ENCODE measurements around the gene CNKSR3.

Gene CNKSR3

GRCh38 chr6:154352898-154353585 lies 157.4 kb downstream of the CNKSR3 start:
- no peak for TF ChIP-seq EZH2 (IDR thresholded peaks at IDR 0.05; ENCODE audit: borderline replicate concordance, low read depth, low read length, severe bottlenecking)
- TF ChIP-seq CTCF (IDR thresholded peaks at IDR 0.05; ENCODE audit: borderline replicate concordance, extremely low read depth, low read length, poor library complexity, severe bottlenecking): no peak
- no peaks in the 10 kb centered on the region for H3K9me3 ChIP-seq (ENCODE audit: insufficient read depth, low read length, severe bottlenecking)
- no peak overlapping the region for H3K4me3 ChIP-seq (ENCODE audit: low read depth in 1 of 2, low read length in 2 of 2)
- no peak overlapping the region for H2AFZ ChIP-seq (ENCODE audit: low read depth, low read length)
- H3K27me3 ChIP-seq (ENCODE audit: insufficient read depth, low read length, poor library complexity): no peaks in the 10 kb centered on the region
- H3K4me1 ChIP-seq (ENCODE audit: insufficient read depth, low read length): no peaks in the 10 kb centered on the region
- H3K36me3 ChIP-seq (ENCODE audit: insufficient read depth, low read length): no peaks in the 10 kb centered on the region
- no peaks in the 10 kb centered on the region for H4K20me1 ChIP-seq (ENCODE audit: insufficient read depth, low read length)
- no peak overlapping the region for H3K4me2 ChIP-seq (ENCODE audit: insufficient read depth, low read length)
- no peaks in the 10 kb centered on the region for H3K79me2 ChIP-seq (ENCODE audit: insufficient read depth, low read length)
- H3K27ac ChIP-seq (ENCODE audit: low read length): no peak overlapping the region
- no peak for DNase-seq
- H3K9ac ChIP-seq (ENCODE audit: low read depth, low read length): no peak overlapping the region
- no peak for ATAC-seq (ENCODE audit: insufficient read depth, low read depth)

GRCh38 chr6:154350293-154350692 lies 160.2 kb downstream of the CNKSR3 start:
- no peak overlapping the region for H2AFZ ChIP-seq (ENCODE audit: low read depth, low read length)
- H3K27ac ChIP-seq (ENCODE audit: low read length): no peak overlapping the region
- H3K4me2 ChIP-seq (ENCODE audit: insufficient read depth, low read length): no peak overlapping the region
- ATAC-seq (ENCODE audit: insufficient read depth, low read depth) (no peak), DNase-seq (no peak)
- H4K20me1 ChIP-seq (ENCODE audit: insufficient read depth, low read length): no peaks in the 10 kb centered on the region
- no peaks in the 10 kb centered on the region for H3K9me3 ChIP-seq (ENCODE audit: insufficient read depth, low read length, severe bottlenecking)
- H3K4me1 ChIP-seq (ENCODE audit: insufficient read depth, low read length): no peaks in the 10 kb centered on the region
- no peak overlapping the region for H3K4me3 ChIP-seq (ENCODE audit: low read depth in 1 of 2, low read length in 2 of 2)
- TF ChIP-seq EZH2 (IDR thresholded peaks at IDR 0.05; ENCODE audit: borderline replicate concordance, low read depth, low read length, severe bottlenecking) (no peak), CTCF (IDR thresholded peaks at IDR 0.05; ENCODE audit: borderline replicate concordance, extremely low read depth, low read length, poor library complexity, severe bottlenecking) (no peak)
- no peaks in the 10 kb centered on the region for H3K27me3 ChIP-seq (ENCODE audit: insufficient read depth, low read length, poor library complexity)
- no peaks in the 10 kb centered on the region for H3K79me2 ChIP-seq (ENCODE audit: insufficient read depth, low read length)
- no peaks in the 10 kb centered on the region for H3K36me3 ChIP-seq (ENCODE audit: insufficient read depth, low read length)
- no peak overlapping the region for H3K9ac ChIP-seq (ENCODE audit: low read depth, low read length)

GRCh38 chr6:154347981-154348380 lies 162.5 kb downstream of the CNKSR3 start:
- Histone ChIP-seq H3K27ac (ENCODE audit: low read length) (no peak overlapping the region), H3K9me3 (ENCODE audit: insufficient read depth, low read length, severe bottlenecking) (no peaks in the 10 kb centered on the region), H3K4me3 (ENCODE audit: low read depth in 1 of 2, low read length in 2 of 2) (no peak overlapping the region), H3K36me3 (ENCODE audit: insufficient read depth, low read length) (no peaks in the 10 kb centered on the region), H3K4me1 (ENCODE audit: insufficient read depth, low read length) (no peaks in the 10 kb centered on the region), H3K79me2 (ENCODE audit: insufficient read depth, low read length) (no peaks in the 10 kb centered on the region), H3K4me2 (ENCODE audit: insufficient read depth, low read length) (no peak overlapping the region), H4K20me1 (ENCODE audit: insufficient read depth, low read length) (no peaks in the 10 kb centered on the region), H3K9ac (ENCODE audit: low read depth, low read length) (no peak overlapping the region), H2AFZ (ENCODE audit: low read depth, low read length) (no peak overlapping the region), H3K27me3 (ENCODE audit: insufficient read depth, low read length, poor library complexity) (no peaks in the 10 kb centered on the region)
- ATAC-seq (ENCODE audit: insufficient read depth, low read depth) (no peak), DNase-seq (no peak)
- no peak for TF ChIP-seq EZH2 (IDR thresholded peaks at IDR 0.05; ENCODE audit: borderline replicate concordance, low read depth, low read length, severe bottlenecking)
- TF ChIP-seq CTCF (IDR thresholded peaks at IDR 0.05; ENCODE audit: borderline replicate concordance, extremely low read depth, low read length, poor library complexity, severe bottlenecking): no peak

Data from DND-41 (cell line).